Glutamatergic neuron (in vitro differentiated cells): ENCODE measurements around the gene RPTN. TPM values are rescaled to one million over a fixed set of nuclear protein-coding genes. Genes with fewer than 3 reads are reported as not detected.

Source experiments
- DNase-seq: peaks from one replicate; pipeline ENCODE4 v3.0.0; 2022
- H3K27ac Mint-ChIP-seq: one replicate; pipeline ENCODE4 v1.8.0; 2020; ENCODE audit warnings: mild to moderate bottlenecking, mixed read lengths, inconsistent platforms; ENCODE audit not compliant: unreplicated experiment
- H3K27me3 Mint-ChIP-seq: one replicate; pipeline ENCODE4 v1.8.0; 2020; ENCODE audit warnings: mild to moderate bottlenecking, moderate library complexity, mixed read lengths, inconsistent platforms; ENCODE audit not compliant: unreplicated experiment
- H3K36me3 Mint-ChIP-seq: one replicate; pipeline ENCODE4 v1.8.0; 2020; ENCODE audit warnings: mild to moderate bottlenecking, mixed read lengths, inconsistent platforms; ENCODE audit not compliant: unreplicated experiment
- H3K4me1 Mint-ChIP-seq: one replicate; pipeline ENCODE4 v1.8.0; 2020; ENCODE audit warnings: mild to moderate bottlenecking, low read depth, mixed read lengths, inconsistent platforms; ENCODE audit not compliant: unreplicated experiment
- H3K4me3 Mint-ChIP-seq: one replicate; pipeline ENCODE4 v1.8.0; 2020; ENCODE audit warnings: mild to moderate bottlenecking, mixed read lengths, inconsistent platforms; ENCODE audit not compliant: unreplicated experiment
- H3K9me3 Mint-ChIP-seq: one replicate; pipeline ENCODE4 v1.8.0; 2020; ENCODE audit warnings: mild to moderate bottlenecking, moderate library complexity, mixed read lengths, inconsistent platforms; ENCODE audit not compliant: unreplicated experiment
- long read RNA-seq: library from polyadenylated mRNA; unstranded; transcript quantifications from one replicate; pipeline ENCODE4 v2.0.0, GENCODE V29; 2020; ENCODE audit not compliant: unreplicated experiment
- total RNA-seq: library from RNA; stranded (reverse); fragmentation: NEBNext Ultra II Directional; extraction: Animal tissue kit (Norgen Biotek cat#: 25700); gene quantifications from one replicate; pipeline ENCODE4 v1.2.1, GENCODE V29; 2021; ENCODE audit not compliant: unreplicated experiment
- TF ChIP-seq, protein P1 (sequence below): fragments of 200-600 bp; sonication (generic); IDR thresholded peaks from one replicate; pipeline ENCODE4 v1.5.0; 2021; ENCODE audit not compliant: partially characterized antibody, unreplicated experiment

Gene RPTN, protein sequence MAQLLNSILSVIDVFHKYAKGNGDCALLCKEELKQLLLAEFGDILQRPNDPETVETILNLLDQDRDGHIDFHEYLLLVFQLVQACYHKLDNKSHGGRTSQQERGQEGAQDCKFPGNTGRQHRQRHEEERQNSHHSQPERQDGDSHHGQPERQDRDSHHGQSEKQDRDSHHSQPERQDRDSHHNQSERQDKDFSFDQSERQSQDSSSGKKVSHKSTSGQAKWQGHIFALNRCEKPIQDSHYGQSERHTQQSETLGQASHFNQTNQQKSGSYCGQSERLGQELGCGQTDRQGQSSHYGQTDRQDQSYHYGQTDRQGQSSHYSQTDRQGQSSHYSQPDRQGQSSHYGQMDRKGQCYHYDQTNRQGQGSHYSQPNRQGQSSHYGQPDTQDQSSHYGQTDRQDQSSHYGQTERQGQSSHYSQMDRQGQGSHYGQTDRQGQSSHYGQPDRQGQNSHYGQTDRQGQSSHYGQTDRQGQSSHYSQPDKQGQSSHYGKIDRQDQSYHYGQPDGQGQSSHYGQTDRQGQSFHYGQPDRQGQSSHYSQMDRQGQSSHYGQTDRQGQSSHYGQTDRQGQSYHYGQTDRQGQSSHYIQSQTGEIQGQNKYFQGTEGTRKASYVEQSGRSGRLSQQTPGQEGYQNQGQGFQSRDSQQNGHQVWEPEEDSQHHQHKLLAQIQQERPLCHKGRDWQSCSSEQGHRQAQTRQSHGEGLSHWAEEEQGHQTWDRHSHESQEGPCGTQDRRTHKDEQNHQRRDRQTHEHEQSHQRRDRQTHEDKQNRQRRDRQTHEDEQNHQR
- not detected for total RNA-seq
- long read RNA-seq: 0 reads

DNA sequence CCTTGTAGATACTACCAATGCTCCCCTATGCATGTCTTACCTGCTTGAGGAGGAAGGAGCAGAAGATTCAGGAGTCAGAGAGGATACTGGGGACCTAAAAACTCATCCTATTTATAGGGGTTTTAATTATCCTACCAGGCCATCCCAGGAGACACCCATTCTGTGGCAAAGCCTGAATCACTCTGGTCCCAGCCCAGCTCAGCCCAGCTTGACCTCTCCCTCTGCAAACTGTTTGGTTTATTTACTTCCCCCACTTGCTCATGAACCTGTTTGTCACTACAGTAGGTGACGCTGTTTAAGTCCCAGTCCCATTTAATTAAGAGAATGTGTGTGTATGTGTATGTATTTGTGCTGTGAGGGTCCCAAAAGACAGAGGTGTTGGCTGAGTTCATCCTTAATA is at the start of gene RPTN:
Gene RPTN (minus strand): TSS at position 85 of the 400 bp plus-strand sequence. CDS start 1,339 bp downstream, outside the sequence.
- TF ChIP-seq, protein P1, sequence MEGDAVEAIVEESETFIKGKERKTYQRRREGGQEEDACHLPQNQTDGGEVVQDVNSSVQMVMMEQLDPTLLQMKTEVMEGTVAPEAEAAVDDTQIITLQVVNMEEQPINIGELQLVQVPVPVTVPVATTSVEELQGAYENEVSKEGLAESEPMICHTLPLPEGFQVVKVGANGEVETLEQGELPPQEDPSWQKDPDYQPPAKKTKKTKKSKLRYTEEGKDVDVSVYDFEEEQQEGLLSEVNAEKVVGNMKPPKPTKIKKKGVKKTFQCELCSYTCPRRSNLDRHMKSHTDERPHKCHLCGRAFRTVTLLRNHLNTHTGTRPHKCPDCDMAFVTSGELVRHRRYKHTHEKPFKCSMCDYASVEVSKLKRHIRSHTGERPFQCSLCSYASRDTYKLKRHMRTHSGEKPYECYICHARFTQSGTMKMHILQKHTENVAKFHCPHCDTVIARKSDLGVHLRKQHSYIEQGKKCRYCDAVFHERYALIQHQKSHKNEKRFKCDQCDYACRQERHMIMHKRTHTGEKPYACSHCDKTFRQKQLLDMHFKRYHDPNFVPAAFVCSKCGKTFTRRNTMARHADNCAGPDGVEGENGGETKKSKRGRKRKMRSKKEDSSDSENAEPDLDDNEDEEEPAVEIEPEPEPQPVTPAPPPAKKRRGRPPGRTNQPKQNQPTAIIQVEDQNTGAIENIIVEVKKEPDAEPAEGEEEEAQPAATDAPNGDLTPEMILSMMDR: no peak
- peaks cover 4% of the 10 kb centered on the region for H3K9me3 Mint-ChIP-seq
- H3K27ac Mint-ChIP-seq: no peak within 1 kb of the TSS
- H3K4me3 Mint-ChIP-seq: no peak within 1 kb of the TSS
- H3K4me1 Mint-ChIP-seq: no peaks in the 10 kb centered on the region
- no peak for DNase-seq
- no peaks in the 10 kb centered on the region for H3K36me3 Mint-ChIP-seq
- peaks cover 5% of the 10 kb centered on the region for H3K27me3 Mint-ChIP-seq

DNA sequence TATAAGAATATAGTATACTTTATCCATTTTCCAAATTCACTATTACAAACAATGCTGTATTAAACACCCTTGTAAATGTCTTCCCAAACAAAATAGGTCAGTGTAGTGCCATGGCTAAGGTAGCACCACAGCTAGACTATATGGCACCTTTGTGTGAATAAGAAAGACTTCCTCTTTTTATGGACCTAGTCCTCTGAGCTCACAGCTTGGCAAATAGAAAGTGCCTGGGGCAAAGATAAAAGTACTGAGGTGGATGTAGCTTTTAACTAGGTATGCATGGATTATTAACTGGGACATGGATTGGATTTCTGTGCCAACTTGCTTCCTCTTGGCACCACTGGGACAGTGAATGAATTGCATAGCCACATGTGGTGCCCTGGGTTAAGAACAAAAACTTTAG is 40.0 kb upstream of the RPTN start:
- H3K27ac Mint-ChIP-seq: no peak overlapping the region
- no peaks in the 10 kb centered on the region for H3K4me1 Mint-ChIP-seq
- peaks cover 2% of the 10 kb centered on the region for H3K27me3 Mint-ChIP-seq
- TF ChIP-seq, protein P1: no peak
- no peak overlapping the region for H3K4me3 Mint-ChIP-seq
- DNase-seq: no peak
- H3K9me3 Mint-ChIP-seq: peaks cover 7% of the 10 kb centered on the region
- peaks cover 11% of the 10 kb centered on the region for H3K36me3 Mint-ChIP-seq

DNA sequence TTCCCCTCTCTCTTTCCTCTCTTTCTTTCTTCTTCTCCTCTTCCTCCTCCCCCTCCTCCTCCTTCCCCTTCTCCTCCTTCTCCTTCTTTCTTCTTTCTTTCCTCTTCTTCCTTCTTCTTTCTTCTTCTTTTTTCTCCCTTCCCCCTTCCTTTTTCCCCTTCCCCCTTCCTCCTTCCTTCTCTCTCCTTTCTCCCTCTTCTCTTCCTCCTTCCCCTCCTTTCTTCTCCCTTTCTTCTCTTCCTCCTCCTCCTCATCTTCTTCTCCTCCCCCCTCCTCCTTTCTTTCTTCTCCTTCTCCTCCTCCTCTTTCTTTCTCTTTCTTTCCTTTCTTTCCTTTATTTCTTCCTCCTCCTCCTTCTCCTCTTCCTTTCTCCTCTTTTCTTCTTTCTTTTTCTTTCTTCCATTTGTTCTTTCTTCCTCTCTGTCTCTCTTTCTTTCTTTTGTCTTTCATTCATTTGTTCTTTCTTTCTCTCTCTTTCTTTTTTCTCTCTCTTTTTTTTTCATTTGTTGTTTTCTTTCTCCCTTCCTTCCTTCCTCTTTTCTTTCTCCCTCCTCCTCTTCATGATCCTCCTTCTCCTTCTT is 38.4 kb upstream of the RPTN start:
- Mint-ChIP-seq H3K4me1 (no peaks in the 10 kb centered on the region), H3K9me3 (peaks cover 7% of the 10 kb centered on the region), H3K36me3 (peaks cover 11% of the 10 kb centered on the region), H3K4me3 (no peak overlapping the region), H3K27ac (no peak overlapping the region), H3K27me3 (peaks cover 2% of the 10 kb centered on the region)
- TF ChIP-seq, protein P1: no peak
- DNase-seq: no peak

DNA sequence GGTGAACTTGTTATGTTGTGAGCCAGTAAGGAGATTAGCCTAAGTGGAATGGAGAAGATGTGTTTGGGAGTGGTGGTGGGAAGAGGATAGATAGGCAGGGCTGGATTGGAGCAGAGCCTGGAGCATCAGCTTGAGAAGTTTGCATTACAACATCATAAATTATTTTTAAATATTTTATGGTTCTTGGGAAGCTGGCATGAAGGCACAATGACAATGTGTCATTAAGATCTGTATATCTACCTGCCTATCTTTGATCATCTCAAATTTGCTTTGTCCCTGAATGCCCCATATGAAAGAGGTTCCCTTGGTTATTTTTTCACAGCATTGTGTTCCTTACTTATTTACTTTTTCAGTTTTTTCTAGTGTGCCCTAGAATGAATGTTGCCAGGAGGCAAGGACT is 32.7 kb upstream of the RPTN start:
- peaks cover 5% of the 10 kb centered on the region for H3K9me3 Mint-ChIP-seq
- TF ChIP-seq, protein P1: no peak
- no peak overlapping the region for H3K4me3 Mint-ChIP-seq
- no peak overlapping the region for H3K27ac Mint-ChIP-seq
- DNase-seq: no peak
- no peaks in the 10 kb centered on the region for H3K4me1 Mint-ChIP-seq
- no peaks in the 10 kb centered on the region for H3K36me3 Mint-ChIP-seq
- H3K27me3 Mint-ChIP-seq: peaks cover 3% of the 10 kb centered on the region
